K562 (cell line): ENCODE measurements around the gene CFL1. TPM values are rescaled to one million over a fixed set of nuclear protein-coding genes. Genes with fewer than 3 reads are reported as not detected.

Experiments
- ATAC-seq: fragments of 200-7000 bp; cut with Tn5 transposase; 3 replicates; pipeline ENCODE4 v1.9.1; 2020; ENCODE audit warnings: moderate library complexity
- BruUV-seq: library from RNA; stranded (reverse); fragments of 400-500 nt; replicated peaks from 2 replicates; lab custom pipeline; 2021; lab: Mats Ljungman, UMichigan
- CTCF ChIA-PET: fragments of 300-600 bp; formaldehyde crosslinking; extraction: SDS; loops from one replicate; lab custom pipeline; 2021; ENCODE audit warnings: low intra/inter-chr PET ratio; lab: Yijun Ruan, JAX
- POLR2A ChIA-PET: fragments of 300-600, 350-650 bp; sonication (Branson Sonifier 250); formaldehyde crosslinking; extraction: SDS; loops from one replicate; lab custom pipeline; 2021; ENCODE audit warnings: antibody characterized with exemption, inconsistent platforms; lab: Yijun Ruan, JAX
- DNase-seq, 4 experiments: peaks; one replicate each; pipeline versions ENCODE4 v3.0.0 to v3.0.0-alpha.2; 2011 to 2018; ENCODE audit warnings: low spot score in 3 of 4, mixed read lengths in 3 of 4; ENCODE audit errors: extremely low read depth in 1 of 4
- FAIRE-seq: peaks from 2 replicates; lab custom pipeline; 2011; peaks lifted over from hg19 to GRCh38; lab: Jason Lieb, UNC
- H2AFZ ChIP-seq: 2 replicates; pipeline ENCODE4 v1.6.0; 2011; ENCODE audit warnings: low read depth, low read length, control low read depth, inconsistent platforms
- H3K27ac ChIP-seq: fragments of 200-600 bp; 3 replicates; pipeline ENCODE4 v1.8.0; 2011; ENCODE audit warnings: low read depth, mild to moderate bottlenecking, control low read depth, inconsistent platforms, low read length, moderate library complexity, mixed read lengths; ENCODE audit errors: extremely low read depth
- H3K27me3 ChIP-seq, 2 experiments: fragments of 300-600 bp in 1 of 2; 2 replicates in 1 of 2; 3 replicates in 1 of 2; pipeline versions ENCODE4 v1.6.0 to v1.8.0; 2011; ENCODE audit warnings: inconsistent platforms in 2 of 2, low read length in 2 of 2, mild to moderate bottlenecking in 1 of 2, mixed read lengths in 1 of 2, moderate library complexity in 1 of 2; ENCODE audit not compliant: control insufficient read depth in 2 of 2, insufficient read depth in 2 of 2
- H3K36me3 ChIP-seq: fragments of 300-600 bp; 3 replicates; pipeline ENCODE4 v1.8.0; 2011; ENCODE audit warnings: mild to moderate bottlenecking, low read length, inconsistent platforms; ENCODE audit not compliant: control insufficient read depth, insufficient read depth
- H3K4me1 ChIP-seq, 2 experiments: fragments of 200-600 bp in 1 of 2; replicated peaks in 1 of 2; 2 replicates in 1 of 2; 3 replicates in 1 of 2; pipeline versions ENCODE4 v1.5.1 to v1.8.0; 2011; ENCODE audit warnings: inconsistent platforms in 2 of 2, low read length in 2 of 2, mild to moderate bottlenecking in 1 of 2, mixed read lengths in 1 of 2, moderate library complexity in 1 of 2; ENCODE audit not compliant: control insufficient read depth in 2 of 2, insufficient read depth in 2 of 2
- H3K4me2 ChIP-seq: 2 replicates; pipeline ENCODE4 v1.6.1; 2011; ENCODE audit warnings: low read length, control low read depth, inconsistent platforms, mixed read lengths; ENCODE audit not compliant: insufficient read depth
- H3K4me3 ChIP-seq: fragments of 200-600 bp; sonication (generic), shearing (Covaris generic); 2 replicates; pipeline ENCODE4 v1.5.1; 2016; ENCODE audit warnings: control low read depth, inconsistent platforms
- H3K79me2 ChIP-seq: fragments of 200-600 bp; 3 replicates; pipeline ENCODE4 v1.8.0; 2011; ENCODE audit warnings: low read length, inconsistent platforms; ENCODE audit not compliant: control insufficient read depth, insufficient read depth
- H3K9ac ChIP-seq, 2 experiments: 2 replicates each; pipeline versions ENCODE4 v1.6.0 to v1.6.1; 2011; ENCODE audit warnings: low read depth in 2 of 2, low read length in 2 of 2, control low read depth in 1 of 2, inconsistent platforms in 1 of 2, mild to moderate bottlenecking in 1 of 2, mixed read lengths in 1 of 2; ENCODE audit not compliant: insufficient read depth in 1 of 2
- H3K9me1 ChIP-seq: one replicate; pipeline ENCODE4 v1.6.0; 2011; ENCODE audit warnings: inconsistent platforms, mild to moderate bottlenecking, low read length, moderate library complexity; ENCODE audit not compliant: control insufficient read depth, insufficient read depth
- H3K9me3 ChIP-seq: replicated peaks from 2 replicates; pipeline ENCODE4 v1.5.1; 2011; ENCODE audit warnings: low read depth, low read length, inconsistent platforms; ENCODE audit not compliant: control insufficient read depth, insufficient read depth
- H4K20me1 ChIP-seq: replicated peaks from 2 replicates; pipeline ENCODE4 v1.6.1; 2011; ENCODE audit warnings: low read length, inconsistent platforms, mixed read lengths; ENCODE audit not compliant: control insufficient read depth, insufficient read depth
- CEBPG ChIP-seq, 3 experiments: fragments of 200-800 bp in 1 of 3; sonication (Bioruptor generic) in 1 of 3; sonication (generic) in 1 of 3; formaldehyde crosslinking in 1 of 3; IDR thresholded peaks in 2 of 3; conservative IDR thresholded peaks in 1 of 3; 2 replicates each; pipeline versions ENCODE4 v1.6.1 to v1.8.0; 2016 to 2022; ENCODE audit warnings: missing compliant biosample characterization in 2 of 3, missing genetic modification characterization in 2 of 3, mild to moderate bottlenecking in 1 of 3, missing genetic modification reagents in 1 of 3
- FOXA1 ChIP-seq: fragments of 450-650 bp; IDR thresholded peaks from 2 replicates; pipeline ENCODE4 v1.6.1; 2016; ENCODE audit warnings: mild to moderate bottlenecking, borderline replicate concordance
- MTF1 ChIP-seq: fragments of 250-450 bp; sonication (Bioruptor Pico); IDR thresholded peaks from 2 replicates; pipeline ENCODE4 v1.9.0; 2021; ENCODE audit warnings: moderate library complexity, mild to moderate bottlenecking, inconsistent platforms, borderline replicate concordance
- TEAD4 ChIP-seq, 2 experiments: sonication (generic) in 1 of 2; formaldehyde crosslinking in 1 of 2; IDR thresholded peaks; 2 replicates each; pipeline versions ENCODE4 v1.6.1 to v1.8.0; 2012 to 2022; ENCODE audit warnings: borderline replicate concordance in 1 of 2, inconsistent platforms in 1 of 2, low read length in 1 of 2, mild to moderate bottlenecking in 1 of 2, missing genetic modification reagents in 1 of 2
- ZBTB8A ChIP-seq: fragments of 450-650 bp; IDR thresholded peaks from 2 replicates; pipeline ENCODE4 v1.6.1; 2018; ENCODE audit warnings: mild to moderate bottlenecking, moderate library complexity; ENCODE audit not compliant: partially characterized antibody
- ZFPM2 ChIP-seq: fragments of 250-450 bp; sonication (Bioruptor Pico); IDR thresholded peaks from 2 replicates; pipeline ENCODE4 v1.5.1; 2022; ENCODE audit warnings: mild to moderate bottlenecking
- ZNF124 ChIP-seq: sonication (generic); formaldehyde crosslinking; IDR thresholded peaks from 2 replicates; pipeline ENCODE4 v1.8.1; 2022; ENCODE audit warnings: missing genetic modification reagents
- ZNF23 ChIP-seq: fragments of 250-450 bp; sonication (Bioruptor Pico); IDR thresholded peaks from 2 replicates; pipeline ENCODE4 v1.4.0; 2020; ENCODE audit warnings: mild to moderate bottlenecking
- ZNF354B ChIP-seq: fragments of 250-450 bp; sonication (Bioruptor Pico); IDR thresholded peaks from 2 replicates; pipeline ENCODE4 v1.4.0; 2020
- ZNF644 ChIP-seq: fragments of 200-800 bp; sonication (Bioruptor generic); IDR thresholded peaks from 2 replicates; pipeline ENCODE4 v1.6.1; 2016; ENCODE audit warnings: low read depth, missing genetic modification characterization, missing compliant biosample characterization
- WGBS: fragments of 100-300 bp; shearing (Covaris generic); methylation state at CpG from one replicate; pipeline ENCODE4 v1.1.6; 2016; ENCODE audit warnings: low coverage, mixed read lengths; ENCODE audit not compliant: insufficient coverage; ENCODE audit errors: missing lambda C conversion rate; 5-methylcytosine and 5-hydroxymethylcytosine counted together
- in situ Hi-C: fragments of 300-500 bp; cut with MboI; formaldehyde crosslinking; loops from 4 replicates; pipeline ENCODE4 v1.15.0; 2018; ENCODE audit warnings: inconsistent platforms, mixed read lengths
- intact Hi-C: fragments of 100-400 bp; cut with micrococcal nuclease; formaldehyde crosslinking; loops from 2 replicates; pipeline ENCODE4 v1.14.2; 2022
- polyA plus RNA-seq, 8 experiments: library from polyadenylated mRNA; depleted of rRNA in 4 of 8; stranded (reverse) in 5 of 8; unstranded in 3 of 8; fragments of >200 nt; fragmentation: Nextera tagmentation in 2 of 8; fragmentation: Illumina TruSeq in 1 of 8; extraction: Ambion mirVana in 2 of 8; extraction: Trizol in 1 of 8; gene quantifications; 2 replicates each; pipeline versions ENCODE4 v1.2.1 to v1.2.3, GENCODE V29; 2011 to 2014; ENCODE audit warnings: inconsistent platforms in 1 of 8, missing spikeins in 1 of 8
- total RNA-seq, 7 experiments: library from RNA; depleted of rRNA in 6 of 7; stranded (reverse); fragments of >200 nt in 6 of 7; fragmentation: Illumina TruSeq in 2 of 7; extraction: Trizol in 2 of 7; gene quantifications; 2 replicates each; pipeline versions ENCODE4 v1.2.1 to v1.2.3, GENCODE V29; 2011 to 2021; ENCODE audit warnings: low replicate concordance in 1 of 7
- TF ChIP-seq, protein P1 (sequence below): fragments of 250-450 bp; sonication (Bioruptor Pico); IDR thresholded peaks from 2 replicates; pipeline ENCODE4 v1.9.0; 2021; ENCODE audit warnings: mild to moderate bottlenecking, inconsistent platforms

The CFL1 gene
- total and polyA plus RNA-seq, 9 of the 15 experiments (the other 6 are each of a cell fraction or from before 2014, with no cell fraction given), result 105 to 1,101 (median 859) TPM

DNA sequence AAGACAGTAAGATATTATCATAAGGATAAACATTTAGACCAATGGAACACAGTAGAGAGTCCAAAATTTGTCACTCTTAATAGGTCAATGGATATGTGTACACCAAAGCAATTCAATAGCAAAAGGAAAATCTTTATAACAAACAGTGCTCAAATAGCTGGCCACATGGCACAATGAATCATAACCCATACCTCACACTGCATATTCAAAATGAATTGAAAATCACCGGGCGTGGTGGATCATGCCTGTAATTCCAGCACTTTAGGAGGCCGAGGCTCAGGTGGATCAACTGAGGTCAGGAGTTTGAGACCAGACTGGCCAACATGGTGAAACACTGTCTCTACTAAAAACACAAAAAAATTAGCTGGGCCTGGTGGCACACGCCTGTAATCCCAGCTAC lies 15.8 kb downstream of the CFL1 start:
- Histone ChIP-seq H3K79me2 (no peaks in the 10 kb centered on the region), H2AFZ (no peak overlapping the region), H4K20me1 (no peaks in the 10 kb centered on the region), H3K36me3 (no peaks in the 10 kb centered on the region), H3K9me3 (no peaks in the 10 kb centered on the region), H3K27me3 (no peaks in the 10 kb centered on the region), H3K4me1 (no peaks in the 10 kb centered on the region; a peak in 1 of 5 replicates), H3K9ac (no peak overlapping the region), H3K4me2 (no peak overlapping the region), H3K27ac (no peak overlapping the region)
- in situ Hi-C loops (no loop called here), intact Hi-C loops (no loop called here)
- DNase-seq (no peak), FAIRE-seq (no peak), ATAC-seq (no peak)
- 73% methylated on average over 4 of the region's 4 CpGs for WGBS
- BruUV-seq, result no TSS peak
- ChIA-PET POLR2A (interaction anchor here (6.4 kb wide), 1 partner anchor 9 kb away, joined by 67 read pairs; no protein-coding TSS in a partner anchor), CTCF (no interaction called here)
- no peak for TF ChIP-seq FOXA1
- no peak for TF ChIP-seq ZFPM2 (CRISPR knock-in tag)
- no peak for TF ChIP-seq MTF1 (CRISPR knock-in tag)
- no peak for TF ChIP-seq TEAD4 (IDR thresholded peaks at IDR 0.05; ENCODE audit: low read length)
- no peak for TF ChIP-seq TEAD4 (CRISPR knock-in tag; IDR thresholded peaks at IDR 0.05; ENCODE audit: borderline replicate concordance)
- no peak for TF ChIP-seq ZNF124 (CRISPR knock-in tag)
- no peak for TF ChIP-seq ZBTB8A
- TF ChIP-seq, protein P1, sequence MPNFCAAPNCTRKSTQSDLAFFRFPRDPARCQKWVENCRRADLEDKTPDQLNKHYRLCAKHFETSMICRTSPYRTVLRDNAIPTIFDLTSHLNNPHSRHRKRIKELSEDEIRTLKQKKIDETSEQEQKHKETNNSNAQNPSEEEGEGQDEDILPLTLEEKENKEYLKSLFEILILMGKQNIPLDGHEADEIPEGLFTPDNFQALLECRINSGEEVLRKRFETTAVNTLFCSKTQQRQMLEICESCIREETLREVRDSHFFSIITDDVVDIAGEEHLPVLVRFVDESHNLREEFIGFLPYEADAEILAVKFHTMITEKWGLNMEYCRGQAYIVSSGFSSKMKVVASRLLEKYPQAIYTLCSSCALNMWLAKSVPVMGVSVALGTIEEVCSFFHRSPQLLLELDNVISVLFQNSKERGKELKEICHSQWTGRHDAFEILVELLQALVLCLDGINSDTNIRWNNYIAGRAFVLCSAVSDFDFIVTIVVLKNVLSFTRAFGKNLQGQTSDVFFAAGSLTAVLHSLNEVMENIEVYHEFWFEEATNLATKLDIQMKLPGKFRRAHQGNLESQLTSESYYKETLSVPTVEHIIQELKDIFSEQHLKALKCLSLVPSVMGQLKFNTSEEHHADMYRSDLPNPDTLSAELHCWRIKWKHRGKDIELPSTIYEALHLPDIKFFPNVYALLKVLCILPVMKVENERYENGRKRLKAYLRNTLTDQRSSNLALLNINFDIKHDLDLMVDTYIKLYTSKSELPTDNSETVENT (CRISPR knock-in tag), result no peak
- no peak for TF ChIP-seq ZNF354B (CRISPR knock-in tag)
- TF ChIP-seq ZNF644 (tag), result no peak
- TF ChIP-seq CEBPG (CRISPR knock-in tag; IDR thresholded peaks at IDR 0.05), result no peak
- no peak for TF ChIP-seq CEBPG (tag; conservative IDR thresholded peaks at IDR 0.05 in 1 of 2, IDR thresholded peaks at IDR 0.05 in 1 of 2)
- no peak for TF ChIP-seq ZNF23 (CRISPR knock-in tag)
- TF ChIP-seq, all 486 proteins: peak for 0
- H3K4me3 ChIP-seq, result no peak overlapping the region
- no peaks in the 10 kb centered on the region for H3K9me1 ChIP-seq
